ENCODE measurements around the gene TENM4.
A peak's percentile ranks its signal among the peaks of the same experiment; 100 is the strongest.

The TENM4 gene

DNA sequence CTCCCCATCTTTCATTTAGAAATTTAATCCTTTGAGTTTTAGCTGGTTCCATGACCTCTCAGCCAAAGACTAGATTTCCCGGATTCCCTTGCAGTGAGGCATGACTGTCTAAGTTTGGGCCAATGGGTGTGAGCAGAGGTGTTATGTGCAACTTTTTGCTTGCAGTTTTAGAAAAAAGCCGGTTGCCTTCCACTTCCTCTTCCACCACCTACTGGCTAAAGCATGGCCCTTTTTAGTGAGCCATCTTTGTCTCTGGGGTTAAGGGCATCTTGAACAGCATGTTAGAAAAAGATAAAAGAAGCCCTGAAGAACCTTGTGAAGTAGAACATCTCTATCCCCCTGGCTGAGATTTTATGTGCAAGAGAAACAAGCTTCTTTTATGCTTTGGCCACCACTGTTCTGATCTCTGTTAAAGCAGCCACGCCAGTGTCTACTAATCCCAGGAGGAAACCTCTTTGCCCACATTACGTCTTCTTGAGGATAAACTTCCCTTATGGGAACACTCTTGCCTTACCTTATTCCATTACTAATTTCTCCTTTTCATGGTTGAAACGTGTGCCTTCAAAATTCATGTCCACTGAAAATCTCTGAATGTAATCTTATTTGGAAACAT is 279.9 kb downstream of the TENM4 start:
- no peak for DNase-seq

DNA sequence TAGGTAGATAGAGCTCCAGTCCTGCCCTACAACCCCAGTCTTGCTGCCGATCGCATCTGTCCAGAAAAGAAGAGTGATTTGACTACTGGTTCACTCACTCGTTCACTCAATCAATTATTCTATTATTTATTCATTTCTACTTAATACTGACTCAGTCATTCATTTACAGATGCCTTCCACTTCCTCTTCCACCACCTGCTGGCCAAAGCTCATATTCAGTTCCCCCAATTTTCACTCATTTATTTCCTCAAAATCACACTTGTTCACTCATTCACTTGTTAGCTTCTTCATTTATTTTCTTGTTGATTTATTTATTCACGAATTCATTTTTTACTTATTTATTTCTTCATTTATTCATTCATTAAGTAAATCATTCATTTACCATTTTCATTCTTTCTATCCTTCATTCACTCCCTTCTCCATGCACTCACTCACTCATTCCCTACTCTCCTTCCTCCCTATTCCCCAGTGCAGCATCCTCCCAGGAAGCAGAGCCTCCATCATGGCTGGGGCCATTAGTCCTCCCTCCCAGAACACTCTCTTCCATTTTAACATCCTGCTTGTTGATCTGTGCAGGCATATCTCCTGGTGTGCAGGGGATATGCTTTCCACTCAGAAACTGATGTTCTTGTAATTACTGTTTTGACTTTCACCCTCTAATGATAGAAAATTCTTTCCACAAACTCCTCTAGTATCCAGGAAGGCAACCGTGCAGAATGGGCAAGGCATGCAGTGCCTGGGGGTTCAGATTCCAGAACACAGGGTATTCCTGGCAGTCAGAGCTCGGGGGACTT is 281.0 kb downstream of the TENM4 start:
- DNase-seq, result no peak

DNA sequence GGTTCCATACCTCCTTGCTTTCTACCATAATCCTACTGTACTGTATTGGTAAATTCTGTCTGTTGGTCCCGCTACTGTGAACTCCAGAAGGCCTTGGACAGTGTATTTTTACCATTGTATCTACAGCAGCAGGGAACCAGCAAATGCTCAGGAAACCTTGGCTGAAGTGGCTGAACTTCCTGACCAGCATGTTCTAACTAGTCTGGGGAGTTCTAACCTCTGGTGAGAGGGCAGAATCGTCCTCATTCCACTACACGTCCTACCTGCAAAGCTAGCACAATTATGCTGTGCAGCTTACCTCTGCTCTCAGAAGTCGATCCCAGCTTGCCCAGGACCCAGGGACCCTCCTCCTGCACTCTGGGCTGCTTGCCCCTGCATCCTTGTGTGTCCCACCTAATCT is 283.1 kb downstream of the TENM4 start:
- DNase-seq, result no peak

DNA sequence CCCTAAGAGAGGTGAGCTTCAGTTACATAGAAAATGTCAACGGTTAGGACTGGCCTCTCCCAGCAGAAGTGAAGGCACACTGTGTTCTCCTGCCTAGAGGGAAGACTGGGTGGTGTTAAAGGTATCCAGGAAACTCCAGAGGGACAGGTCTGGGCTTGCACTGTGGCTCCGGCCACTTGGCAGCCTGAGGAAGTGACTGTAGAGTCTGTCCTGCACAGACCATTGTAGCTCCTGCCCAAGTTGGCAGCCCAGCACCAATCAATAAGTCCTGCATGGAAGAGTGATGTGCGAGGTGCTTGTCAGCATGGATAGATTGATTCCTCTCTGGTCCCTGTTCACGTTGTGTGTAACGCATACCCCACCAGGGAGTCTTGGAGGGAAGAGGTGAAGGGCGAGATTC is 284.8 kb downstream of the TENM4 start:
- DNase-seq, result no peak

- DNase-seq, result no peak
These were observed 285.6 kb downstream of the TENM4 start for GRCh38 chr11:79155237-79155636.

DNA sequence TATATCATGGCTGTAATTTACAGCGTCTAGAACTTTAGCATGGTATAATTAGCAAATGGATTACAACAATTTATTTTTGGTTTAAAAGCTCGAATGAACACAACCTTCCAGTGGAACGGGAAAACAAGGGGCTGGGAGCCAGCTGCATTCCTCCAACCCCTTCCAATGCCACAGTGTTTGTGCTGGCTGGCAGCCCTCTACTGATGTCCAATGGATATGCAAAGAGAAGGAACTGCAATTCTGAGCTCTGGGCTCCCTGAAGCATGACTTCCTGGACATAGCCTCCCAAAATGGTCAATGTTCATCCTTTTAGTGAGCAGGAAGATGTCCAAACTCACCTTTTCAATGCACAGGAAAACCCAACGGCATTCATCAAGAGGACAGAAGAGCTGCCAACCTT is 288.3 kb downstream of the TENM4 start:
- no peak for DNase-seq

GRCh38 chr11:79151396-79151795 is 289.4 kb downstream of the TENM4 start:
- no peak for DNase-seq

DNA sequence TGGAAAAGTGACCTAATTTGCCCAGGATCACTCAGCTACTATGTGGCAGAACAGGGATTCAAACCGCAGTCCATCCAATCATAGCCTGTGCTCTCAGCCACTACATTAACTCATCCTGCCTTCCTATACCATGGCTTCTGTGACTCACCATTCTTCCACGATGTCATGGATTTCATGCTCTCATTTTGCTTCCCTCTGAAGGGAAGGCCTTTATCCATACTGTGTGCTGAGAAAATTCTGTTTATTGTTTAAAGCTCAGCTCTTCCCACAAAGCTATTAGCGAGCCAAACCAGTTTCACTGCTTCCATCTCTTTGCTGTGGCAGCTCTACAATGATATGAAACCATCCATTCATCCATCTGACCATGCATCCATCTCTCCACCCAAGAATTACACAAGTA is 289.9 kb downstream of the TENM4 start:
- DNase-seq, result no peak

DNA sequence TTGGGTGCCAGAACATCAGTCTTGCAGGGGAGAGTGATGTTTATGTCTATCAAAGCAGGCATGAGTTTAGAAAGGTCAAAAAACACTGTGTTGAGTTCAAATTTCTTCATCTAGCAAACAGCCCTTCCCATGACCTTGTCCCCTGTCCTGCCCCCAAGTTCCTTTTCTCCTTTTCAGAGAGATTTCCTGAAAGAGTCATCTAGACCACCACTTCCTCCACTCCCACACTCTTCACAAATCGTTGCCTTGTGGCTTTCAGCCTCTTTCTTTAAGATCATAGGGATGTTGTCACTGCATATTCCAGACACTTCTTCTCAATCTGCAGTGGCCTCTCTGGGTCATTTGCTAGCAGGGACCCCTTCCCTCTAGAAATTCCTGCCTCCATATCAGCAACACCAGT is 290.5 kb downstream of the TENM4 start:
- DNase-seq, result no peak

DNA sequence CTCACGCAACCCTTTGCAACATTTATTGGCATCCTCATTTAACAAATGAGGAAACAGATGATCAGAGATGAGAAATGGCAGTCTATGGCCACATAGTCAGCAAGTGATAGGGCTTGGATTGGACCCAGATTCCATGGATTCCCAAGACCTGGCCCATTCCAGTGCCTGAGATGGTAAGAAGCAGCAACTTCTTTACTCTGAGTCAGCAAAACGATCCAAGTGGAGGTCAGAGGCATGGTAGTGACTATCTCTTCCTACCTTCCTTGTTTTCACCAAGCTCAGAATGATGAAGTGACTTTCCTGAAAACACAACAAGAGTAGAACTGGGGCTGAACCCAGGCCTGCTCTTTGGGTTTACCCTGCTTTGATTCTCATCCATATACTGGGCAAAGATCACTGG is 293.1 kb downstream of the TENM4 start:
- no peak for DNase-seq

- no peak for DNase-seq
These were observed 293.8 kb downstream of the TENM4 start for GRCh38 chr11:79147011-79147410.

DNA sequence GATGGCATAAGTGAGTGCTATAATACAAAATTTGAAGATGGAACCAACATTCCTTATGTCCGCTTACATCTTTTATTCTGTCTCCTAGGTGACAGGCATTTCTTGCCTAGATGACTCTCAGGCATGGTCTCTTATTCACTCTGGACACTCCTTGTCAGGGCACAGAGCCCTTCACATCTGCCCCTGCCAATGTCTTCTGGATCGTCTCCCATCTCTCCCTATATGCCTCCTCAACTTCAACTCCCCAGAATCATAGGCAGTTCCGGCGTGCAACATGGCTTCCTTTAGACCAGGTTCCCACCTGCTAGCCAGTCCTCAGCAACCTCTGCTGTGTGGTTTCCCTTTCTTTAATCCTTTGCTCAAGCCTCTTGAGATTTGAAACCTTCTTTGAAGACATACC is 300.9 kb downstream of the TENM4 start:
- peak; percentile 26 for DNase-seq

DNA sequence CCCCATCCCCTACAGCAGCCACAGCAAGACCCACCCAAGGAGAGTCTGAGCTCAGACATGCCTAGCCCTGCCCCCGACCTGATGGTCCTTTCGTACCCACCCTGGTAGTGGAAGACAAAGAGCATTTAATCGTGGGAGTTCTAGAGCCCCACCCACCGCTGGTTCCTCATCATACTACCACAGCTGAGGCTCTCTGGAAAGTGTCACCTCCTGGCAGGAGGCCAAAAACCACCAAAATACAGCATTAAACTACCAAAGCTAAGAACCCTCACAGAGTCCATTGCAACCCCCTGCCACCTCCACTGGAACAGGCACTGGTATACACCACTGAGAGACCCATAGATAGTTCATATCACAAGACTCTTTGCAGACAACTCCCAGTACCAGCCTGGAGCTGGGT is 311.1 kb downstream of the TENM4 start:
- no peak for DNase-seq

GRCh38 chr11:79128291-79128690 is 312.5 kb downstream of the TENM4 start:
- DNase-seq, result no peak

- no peak for DNase-seq
These were observed 318.1 kb downstream of the TENM4 start for GRCh38 chr11:79122759-79123158.

DNA sequence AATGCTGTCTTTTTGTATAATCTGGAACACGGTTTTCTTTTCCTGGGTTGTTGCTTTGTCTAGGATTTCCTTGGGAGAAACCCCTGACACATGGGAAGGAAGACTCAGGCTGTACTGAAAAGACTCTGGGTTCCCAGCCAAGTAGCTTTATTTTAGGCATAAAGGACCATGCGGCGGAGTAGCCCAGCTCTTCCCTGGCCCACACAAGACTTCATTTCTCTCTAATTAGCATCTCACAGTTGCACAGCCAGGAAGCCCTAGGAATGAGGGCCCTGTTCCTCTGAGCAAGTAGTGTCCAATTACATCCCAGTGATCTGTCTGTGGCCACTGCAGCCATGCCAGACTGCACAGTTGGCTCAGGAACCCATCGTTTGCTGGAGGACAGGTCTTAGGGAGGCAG is 319.5 kb downstream of the TENM4 start:
- DNase-seq, result no peak

DNA sequence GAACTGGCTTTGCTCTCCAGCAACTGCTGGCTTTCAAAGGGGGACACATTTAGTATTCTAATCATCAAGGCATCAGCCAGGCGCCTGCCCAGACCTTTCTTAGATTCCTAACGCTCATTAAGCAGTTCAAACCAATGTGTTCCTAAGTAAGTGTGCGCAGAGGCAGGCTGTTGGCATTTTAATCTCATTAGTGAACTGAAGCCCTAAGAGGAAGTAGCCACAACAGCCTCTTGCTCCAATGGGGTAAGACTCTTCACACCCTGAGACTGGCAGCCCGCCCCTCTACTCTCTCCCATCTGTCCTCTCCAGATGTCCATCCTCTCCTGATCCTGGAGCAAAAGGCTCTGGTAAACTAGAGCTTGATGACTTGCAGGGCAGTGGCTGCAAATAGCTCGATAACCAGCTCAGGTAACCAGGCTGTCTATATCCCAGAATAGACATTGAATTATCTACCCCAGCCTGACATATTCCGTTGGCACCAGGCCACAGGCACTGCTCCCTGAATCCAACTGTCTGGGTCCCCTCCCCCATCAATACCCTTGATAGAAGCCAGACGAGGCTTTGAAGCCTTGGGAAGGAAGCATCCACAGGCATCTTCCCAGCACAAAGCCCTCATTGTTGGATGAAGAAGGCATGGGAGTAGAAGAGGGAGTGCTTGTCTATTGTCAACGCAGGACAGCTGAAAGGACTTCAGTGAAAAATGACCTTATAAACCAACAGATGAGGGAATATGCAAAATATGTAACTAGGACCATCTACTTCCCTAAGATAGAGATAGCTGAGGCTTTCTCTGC is 321.1 kb downstream of the TENM4 start:
- no peak for DNase-seq

DNA sequence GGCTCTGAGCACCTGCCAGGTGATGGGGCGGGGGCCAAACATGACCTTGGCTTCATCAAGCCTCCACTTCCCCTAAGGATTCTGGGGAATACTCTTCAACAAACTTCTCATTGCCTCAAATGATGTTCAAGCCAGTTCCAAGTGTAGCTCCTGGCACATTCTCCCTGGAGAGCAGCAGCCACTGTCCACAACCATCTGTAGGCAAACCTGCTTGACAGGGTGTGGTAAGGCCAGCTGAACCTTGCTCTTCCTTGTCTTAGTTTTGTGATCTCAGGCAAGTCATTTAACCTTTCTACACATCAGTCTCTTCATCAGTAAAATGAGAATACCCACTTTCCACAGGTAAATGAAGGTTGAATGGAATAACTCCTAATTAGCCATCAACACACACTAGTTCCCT is 323.3 kb downstream of the TENM4 start:
- no peak for DNase-seq

- no peak for DNase-seq
These were observed 324.2 kb downstream of the TENM4 start for GRCh38 chr11:79116600-79116999.

DNA sequence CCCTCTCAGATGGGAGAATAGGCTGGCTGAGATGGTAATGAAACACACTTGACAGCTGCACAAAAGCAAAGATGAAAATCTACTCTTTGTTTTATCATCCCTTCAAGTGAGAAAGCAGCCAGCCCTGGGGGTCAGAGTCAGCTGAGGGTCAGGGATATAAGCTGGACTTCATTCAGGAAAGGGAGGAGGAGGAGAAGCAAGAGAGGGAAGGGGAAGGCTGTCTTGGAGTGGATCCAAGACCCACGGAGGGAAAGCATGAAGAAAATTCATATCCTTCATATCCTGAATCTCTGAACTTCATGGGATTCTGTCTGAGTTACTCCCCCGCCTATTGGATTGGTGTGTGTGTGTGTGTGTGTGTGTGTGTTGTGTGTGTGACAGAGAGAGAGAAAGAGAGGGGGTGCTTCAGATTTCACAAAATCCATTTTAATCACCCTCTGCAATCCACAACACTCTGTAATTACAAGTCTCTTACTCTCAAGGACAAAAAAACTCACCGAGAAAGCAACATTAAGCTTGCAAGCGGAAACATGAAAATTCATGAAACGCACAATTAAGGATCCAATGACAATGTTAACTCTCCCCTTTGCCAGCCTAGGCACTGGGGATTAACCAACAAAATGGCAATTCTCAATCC is 327.7 kb downstream of the TENM4 start:
- no peak for DNase-seq

DNA sequence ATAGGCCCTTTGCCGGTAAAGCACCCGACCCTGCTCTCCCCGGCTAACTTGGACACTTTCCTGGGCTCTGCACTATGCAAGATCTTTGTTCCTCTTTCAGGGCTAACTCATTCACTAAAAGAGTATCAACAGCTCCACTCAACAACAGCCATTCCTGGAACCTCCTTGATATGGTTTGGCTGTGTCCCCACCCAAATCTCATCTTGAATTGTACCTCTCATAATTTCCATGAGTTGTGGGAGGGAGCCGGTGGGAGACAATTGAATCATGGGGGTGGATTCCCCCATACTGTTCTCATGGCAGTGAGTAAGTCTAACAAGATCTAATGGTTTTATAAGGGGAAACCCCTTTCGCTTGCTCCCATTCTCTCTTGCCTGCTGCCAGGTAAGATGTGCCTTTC is 330.0 kb downstream of the TENM4 start:
- DNase-seq, result no peak

GRCh38 chr11:79110321-79110720 is 330.5 kb downstream of the TENM4 start:
- DNase-seq, result no peak

GRCh38 chr11:79108851-79109250 is 332.0 kb downstream of the TENM4 start:
- no peak for DNase-seq

DNA sequence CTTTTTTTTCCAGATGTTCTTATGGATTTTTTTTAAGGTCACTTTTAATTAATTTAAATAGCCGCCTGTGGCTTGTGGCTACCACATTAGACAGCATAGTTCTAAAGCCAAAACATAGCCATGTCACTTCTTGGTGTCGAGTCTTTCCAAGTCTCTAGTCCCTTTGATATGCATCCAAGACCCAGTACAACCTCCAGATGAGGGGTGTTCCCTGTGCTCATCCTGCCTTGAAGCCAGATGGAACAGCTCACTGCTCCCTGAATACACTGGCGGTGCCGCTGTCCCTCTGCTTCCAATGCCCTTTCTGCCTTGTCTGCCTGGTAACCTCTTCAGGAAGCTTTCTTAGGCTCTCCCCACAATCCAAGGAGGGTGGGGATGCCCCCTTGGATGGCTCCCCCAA is 338.0 kb downstream of the TENM4 start:
- DNase-seq, result no peak
